ENCODE data around the gene PRR20D.
"Not testable (repeated sequence)": the region's sequence is repeated elsewhere in the genome, so short reads cannot be mapped to it uniquely, and the experiment has no call there.

Gene PRR20D

GRCh38 chr13:57160332-57160731, at the start of gene PRR20D:
Gene PRR20D (plus strand): TSS chr13:57160632. CDS start chr13:57161019, 387 bp downstream.
- not testable (repeated sequence) for H3K4me3 ChIP-seq (replicated peaks; ENCODE audit: low read depth, low read length); H3K36me3 ChIP-seq (ENCODE audit: control insufficient read depth, insufficient read depth, low read length); H3K27me3 ChIP-seq (replicated peaks; ENCODE audit: control insufficient read depth, insufficient read depth, low read length); DNase-seq (ENCODE audit: extremely low read depth, insufficient read length)

DNA sequence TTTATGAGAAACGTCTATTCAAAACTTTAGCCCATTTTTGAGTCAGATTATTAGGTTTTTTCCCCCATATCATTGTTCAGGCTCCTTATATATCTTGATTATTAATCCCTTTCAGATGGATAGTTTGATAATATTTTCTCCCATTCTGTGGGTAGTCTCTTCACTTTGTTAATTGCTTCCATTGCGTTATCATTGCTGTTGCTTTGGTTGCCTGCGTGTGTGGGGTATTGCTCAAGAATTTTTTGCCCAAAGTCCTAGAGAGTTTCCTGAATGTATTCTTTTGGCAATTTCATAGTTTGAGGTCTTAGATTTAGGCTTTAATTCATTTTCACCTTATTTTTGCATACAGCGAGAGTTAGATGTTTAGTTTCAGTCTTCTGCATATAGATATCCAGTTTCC, 45.5 kb upstream of the PRR20D start:
- H3K27me3 ChIP-seq (replicated peaks; ENCODE audit: control insufficient read depth, insufficient read depth, low read length), result no peaks in the 10 kb centered on the region
- H3K36me3 ChIP-seq (ENCODE audit: control insufficient read depth, insufficient read depth, low read length), result no peaks in the 10 kb centered on the region
- H3K4me3 ChIP-seq (replicated peaks; ENCODE audit: low read depth, low read length), result no peak overlapping the region
- TF ChIP-seq CTCF (IDR thresholded peaks at IDR 0.05; ENCODE audit: insufficient read depth, low read length, poor library complexity, severe bottlenecking), result no peak
- no peak for DNase-seq (ENCODE audit: extremely low read depth, insufficient read length)

DNA sequence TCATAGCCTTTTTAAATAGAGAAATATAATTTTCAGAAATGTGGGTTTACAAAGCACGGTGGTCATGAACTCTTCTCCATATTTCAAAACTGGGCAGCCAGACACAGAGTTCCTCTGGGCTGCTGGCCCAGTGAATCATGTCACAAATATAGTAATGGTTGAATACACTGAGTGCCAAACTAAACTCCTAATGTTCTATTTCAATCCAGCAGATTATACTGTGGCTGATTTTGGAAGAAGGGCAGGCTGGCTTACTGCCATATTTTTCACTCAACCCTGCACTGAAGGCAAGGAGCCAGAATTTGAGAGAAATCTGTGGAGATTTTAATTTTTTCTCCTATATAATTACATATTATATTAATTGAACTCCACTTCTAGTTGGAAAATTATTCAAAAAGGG, 36.8 kb upstream of the PRR20D start:
- DNase-seq (ENCODE audit: extremely low read depth, insufficient read length), result no peak

GRCh38 chr13:57128909-57129308, 31.5 kb upstream of the PRR20D start:
- H3K4me3 ChIP-seq (replicated peaks; ENCODE audit: low read depth, low read length), result no peak overlapping the region
- no peak for TF ChIP-seq CTCF (IDR thresholded peaks at IDR 0.05; ENCODE audit: insufficient read depth, low read length, poor library complexity, severe bottlenecking)

More for the DNA sequence above, 36.8 kb upstream of the PRR20D start:
- no peaks in the 10 kb centered on the region for H3K27me3 ChIP-seq (replicated peaks; ENCODE audit: control insufficient read depth, insufficient read depth, low read length)
- no peaks in the 10 kb centered on the region for H3K36me3 ChIP-seq (ENCODE audit: control insufficient read depth, insufficient read depth, low read length)
- no peak overlapping the region for H3K4me3 ChIP-seq (replicated peaks; ENCODE audit: low read depth, low read length)
- TF ChIP-seq CTCF (IDR thresholded peaks at IDR 0.05; ENCODE audit: insufficient read depth, low read length, poor library complexity, severe bottlenecking), result no peak

DNA sequence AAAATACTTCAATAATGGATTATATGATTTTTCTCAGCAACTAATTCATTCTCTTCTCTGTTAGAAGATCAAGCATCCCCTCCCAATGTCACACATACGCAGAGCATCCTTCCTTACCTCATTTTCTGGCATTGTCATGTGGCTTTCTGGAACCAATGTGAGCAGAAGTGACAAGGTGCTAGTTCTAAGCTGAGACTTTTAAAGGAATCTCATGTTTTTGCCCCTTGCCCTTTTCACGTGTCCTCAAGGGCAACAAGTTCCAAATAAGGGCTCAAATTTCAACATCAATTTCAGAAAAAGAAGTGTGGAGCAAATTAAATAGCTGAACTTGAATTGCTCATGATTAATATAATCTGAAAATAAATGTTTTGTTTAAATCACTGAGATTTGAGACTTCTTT, 24.3 kb upstream of the PRR20D start:
- Histone ChIP-seq H3K27me3 (replicated peaks; ENCODE audit: control insufficient read depth, insufficient read depth, low read length) (no peaks in the 10 kb centered on the region), H3K36me3 (ENCODE audit: control insufficient read depth, insufficient read depth, low read length) (no peaks in the 10 kb centered on the region), H3K4me3 (replicated peaks; ENCODE audit: low read depth, low read length) (no peak overlapping the region)
- TF ChIP-seq CTCF (IDR thresholded peaks at IDR 0.05; ENCODE audit: insufficient read depth, low read length, poor library complexity, severe bottlenecking), result no peak
- no peak for DNase-seq (ENCODE audit: extremely low read depth, insufficient read length)

More at GRCh38 chr13:57128909-57129308, 31.5 kb upstream of the PRR20D start:
- DNase-seq (ENCODE audit: extremely low read depth, insufficient read length), result no peak
- H3K36me3 ChIP-seq (ENCODE audit: control insufficient read depth, insufficient read depth, low read length), result no peaks in the 10 kb centered on the region
- H3K27me3 ChIP-seq (replicated peaks; ENCODE audit: control insufficient read depth, insufficient read depth, low read length), result no peaks in the 10 kb centered on the region

DNA sequence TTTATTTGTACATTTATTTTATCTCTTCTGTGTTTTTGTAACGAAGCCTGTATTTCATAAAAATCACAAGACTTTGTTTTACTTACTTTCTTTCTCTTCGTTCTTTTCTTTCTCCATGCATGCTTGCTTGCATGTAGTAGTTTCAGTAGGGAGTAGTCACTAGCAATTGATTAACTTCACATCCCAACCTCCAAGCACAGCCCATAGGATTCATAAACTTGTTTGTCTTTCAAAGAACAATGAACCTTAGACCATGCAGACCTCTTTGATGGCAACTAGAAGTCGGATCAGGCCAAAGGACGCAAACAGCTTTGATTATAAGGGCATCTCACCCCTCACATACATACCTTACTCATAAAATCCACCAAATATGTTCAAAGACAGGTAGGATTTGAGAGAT, 22.8 kb upstream of the PRR20D start:
- H3K27me3 ChIP-seq (replicated peaks; ENCODE audit: control insufficient read depth, insufficient read depth, low read length), result no peaks in the 10 kb centered on the region

More for the DNA sequence above, 22.8 kb upstream of the PRR20D start:
- Histone ChIP-seq H3K36me3 (ENCODE audit: control insufficient read depth, insufficient read depth, low read length) (no peaks in the 10 kb centered on the region), H3K4me3 (replicated peaks; ENCODE audit: low read depth, low read length) (no peak overlapping the region)
- DNase-seq (ENCODE audit: extremely low read depth, insufficient read length), result no peak
- TF ChIP-seq CTCF (IDR thresholded peaks at IDR 0.05; ENCODE audit: insufficient read depth, low read length, poor library complexity, severe bottlenecking), result no peak

All from GM06990 (cell line).